GM13977 (cell line): ENCODE measurements around the gene NAP1L4.

ENCODE experiments used
- DNase-seq: peaks from one replicate; pipeline ENCODE4 v3.0.0; 2012; ENCODE audit warnings: low spot score
- in situ Hi-C: fragments of 300-500 bp; cut with MboI; formaldehyde crosslinking; loops from one replicate; pipeline ENCODE4 v1.12.0; 2022; ENCODE audit warnings: low sequenced_read_pairs, low pct_unique_long_range_greater_than_20kb, mixed read lengths, inconsistent platforms; ENCODE audit not compliant: unreplicated experiment
- TF ChIP-seq, protein P1 (sequence below): IDR thresholded peaks from 2 replicates; pipeline ENCODE4 v1.5.1; 2012; ENCODE audit warnings: mild to moderate bottlenecking, control low read depth; ENCODE audit not compliant: insufficient read depth; ENCODE audit errors: extremely low read depth, missing control alignments

Gene NAP1L4

DNA sequence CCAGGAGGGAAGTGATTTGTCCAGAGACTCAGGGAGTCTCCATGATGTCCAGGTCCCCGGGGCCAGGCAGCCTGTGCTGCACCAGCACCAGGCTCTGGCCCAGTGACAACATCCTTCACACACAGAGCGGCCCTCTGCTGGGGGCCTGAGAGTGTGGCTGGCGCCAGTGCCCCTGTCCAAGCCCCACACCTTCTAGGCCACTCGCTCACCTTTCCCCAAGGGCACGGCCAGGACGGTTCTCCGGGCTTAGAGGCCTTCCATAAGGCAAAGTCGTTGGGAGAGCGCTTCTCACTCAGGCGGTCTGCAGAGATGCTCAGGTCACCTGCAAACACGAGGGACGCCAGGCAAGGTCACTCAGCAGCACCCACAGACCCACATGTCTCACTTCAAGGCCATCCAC is 27.9 kb upstream of the NAP1L4 start:
- TF ChIP-seq, protein P1, sequence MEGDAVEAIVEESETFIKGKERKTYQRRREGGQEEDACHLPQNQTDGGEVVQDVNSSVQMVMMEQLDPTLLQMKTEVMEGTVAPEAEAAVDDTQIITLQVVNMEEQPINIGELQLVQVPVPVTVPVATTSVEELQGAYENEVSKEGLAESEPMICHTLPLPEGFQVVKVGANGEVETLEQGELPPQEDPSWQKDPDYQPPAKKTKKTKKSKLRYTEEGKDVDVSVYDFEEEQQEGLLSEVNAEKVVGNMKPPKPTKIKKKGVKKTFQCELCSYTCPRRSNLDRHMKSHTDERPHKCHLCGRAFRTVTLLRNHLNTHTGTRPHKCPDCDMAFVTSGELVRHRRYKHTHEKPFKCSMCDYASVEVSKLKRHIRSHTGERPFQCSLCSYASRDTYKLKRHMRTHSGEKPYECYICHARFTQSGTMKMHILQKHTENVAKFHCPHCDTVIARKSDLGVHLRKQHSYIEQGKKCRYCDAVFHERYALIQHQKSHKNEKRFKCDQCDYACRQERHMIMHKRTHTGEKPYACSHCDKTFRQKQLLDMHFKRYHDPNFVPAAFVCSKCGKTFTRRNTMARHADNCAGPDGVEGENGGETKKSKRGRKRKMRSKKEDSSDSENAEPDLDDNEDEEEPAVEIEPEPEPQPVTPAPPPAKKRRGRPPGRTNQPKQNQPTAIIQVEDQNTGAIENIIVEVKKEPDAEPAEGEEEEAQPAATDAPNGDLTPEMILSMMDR, result no peak
- in situ Hi-C loops, result no loop called here

DNA sequence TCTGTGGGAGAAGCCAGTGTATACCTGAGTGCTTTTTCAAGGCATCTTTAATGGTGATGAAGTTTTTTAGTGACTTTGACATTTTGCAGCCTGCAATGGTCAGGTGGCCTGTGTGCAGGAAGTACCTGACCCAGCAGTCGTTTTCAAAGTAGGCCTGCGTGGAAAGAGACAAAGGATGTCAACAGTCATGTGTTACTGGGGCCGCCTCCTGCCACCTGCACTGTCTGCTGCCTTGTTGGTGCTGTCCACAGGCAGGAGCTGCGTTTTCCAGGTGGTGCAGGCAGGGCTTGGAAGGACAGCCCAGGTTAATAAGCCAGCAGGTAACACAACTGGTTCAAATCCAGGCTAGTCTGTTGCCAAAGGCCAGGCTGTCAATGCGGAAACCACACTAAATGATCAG is 26.5 kb upstream of the NAP1L4 start:
- TF ChIP-seq, protein P1, result no peak
- DNase-seq, result no peak
- in situ Hi-C loops, result no loop called here

More for the DNA sequence above, 27.9 kb upstream of the NAP1L4 start:
- DNase-seq, result no peak

DNA sequence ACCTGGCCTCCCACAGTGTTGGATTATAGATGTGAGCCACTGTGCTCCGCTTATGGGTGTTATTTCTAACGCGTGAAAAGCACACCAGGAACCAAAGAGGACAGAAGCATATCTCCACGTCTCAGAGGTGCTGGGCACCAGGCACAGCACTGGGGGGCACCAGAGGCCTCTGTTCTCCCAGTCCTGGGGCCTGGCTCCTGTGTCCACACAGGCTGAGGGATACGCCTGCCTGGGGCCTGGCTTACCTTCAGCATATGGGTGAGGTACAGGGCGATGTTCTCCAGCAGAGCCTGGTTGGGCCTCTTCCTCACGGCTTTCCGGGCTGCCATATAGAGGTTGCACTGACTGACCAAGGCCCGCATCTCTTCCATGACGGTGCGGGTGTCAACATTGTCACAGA is 24.7 kb upstream of the NAP1L4 start:
- in situ Hi-C loops, result no loop called here
- no peak for DNase-seq
- TF ChIP-seq, protein P1, result no peak

DNA sequence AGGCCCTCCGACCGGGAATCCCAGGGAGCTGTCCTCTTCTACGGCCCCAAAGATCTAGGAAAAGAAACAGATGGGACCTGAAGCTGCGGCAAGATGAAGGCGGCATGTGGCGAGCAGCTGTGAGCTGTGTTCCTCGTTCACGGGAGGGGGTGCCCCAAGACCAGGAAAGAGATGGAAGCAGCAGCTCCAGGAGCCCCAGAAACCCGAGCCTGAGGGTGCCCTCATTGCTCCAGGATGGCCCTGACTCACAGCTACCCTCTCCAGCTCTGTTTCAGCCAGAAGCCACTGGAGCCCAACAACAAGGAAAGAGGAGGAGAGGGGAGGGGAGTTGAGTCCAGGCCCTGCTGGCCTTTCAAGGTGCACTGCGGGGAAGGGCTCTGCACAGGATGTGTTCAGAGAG is 23.7 kb upstream of the NAP1L4 start:
- DNase-seq, result no peak
- in situ Hi-C loops, result no loop called here

DNA sequence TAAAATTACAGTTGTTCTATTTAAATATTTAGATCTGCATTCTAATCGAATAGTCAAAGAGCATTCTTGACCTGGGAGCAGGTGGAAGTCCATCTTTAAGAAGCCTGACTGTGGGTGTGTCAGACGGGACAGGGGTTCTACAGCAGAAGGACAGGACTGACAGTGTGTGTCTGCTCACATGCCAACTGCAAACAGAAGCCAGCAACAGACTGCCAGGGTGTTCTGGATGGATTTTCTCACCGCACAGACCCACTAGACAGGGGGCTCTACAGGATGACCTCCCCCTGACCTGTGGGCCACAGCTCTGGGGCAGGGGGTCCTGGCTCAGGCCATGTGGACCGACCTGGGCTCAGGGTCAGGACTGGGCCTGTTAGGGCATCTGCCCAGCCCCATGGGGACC is 22.8 kb upstream of the NAP1L4 start:
- no peak for DNase-seq
- in situ Hi-C loops, result no loop called here
- TF ChIP-seq, protein P1, result no peak

More for the DNA sequence above, 23.7 kb upstream of the NAP1L4 start:
- TF ChIP-seq, protein P1, result no peak

DNA sequence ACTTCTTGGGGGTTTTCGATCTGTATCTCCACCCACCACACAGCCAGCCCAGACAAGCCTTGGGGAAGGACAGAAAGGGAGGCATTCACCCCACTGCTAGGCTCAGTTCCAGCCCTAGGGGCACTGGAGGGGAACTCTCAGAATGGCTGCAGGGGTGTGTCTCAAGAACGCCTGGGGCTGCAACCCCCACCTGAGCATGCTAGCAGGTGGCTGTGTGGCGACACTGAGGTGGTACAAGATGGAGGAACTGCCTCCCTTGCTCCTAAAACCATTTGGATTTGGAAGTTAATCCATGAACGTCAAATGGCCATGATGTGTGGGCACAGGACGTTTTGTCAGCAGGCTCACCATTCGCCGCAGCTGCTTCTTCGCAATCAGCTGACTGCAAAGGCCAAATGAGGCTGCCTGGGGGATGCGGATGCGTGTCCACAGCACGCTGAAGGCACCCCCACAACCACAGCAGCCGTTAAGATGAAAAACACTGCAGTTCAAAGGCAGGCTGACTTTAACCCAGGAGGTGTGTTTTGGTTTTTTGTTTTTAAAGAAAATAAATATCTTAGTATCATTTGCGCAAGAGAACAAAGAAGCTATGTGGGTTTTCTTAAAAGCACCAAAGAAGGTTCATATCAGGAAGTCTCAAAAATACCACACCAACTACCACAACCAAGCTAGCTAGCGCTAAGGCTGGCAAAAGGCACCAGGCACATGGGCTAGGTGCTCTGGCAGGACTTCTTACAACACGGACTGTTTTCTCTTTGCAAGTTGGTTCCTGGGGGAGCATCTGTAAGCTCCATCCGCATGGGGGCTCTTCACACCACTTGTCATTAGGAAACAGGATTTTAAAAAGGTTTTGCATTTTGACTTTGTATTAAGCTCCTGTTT is 22.2 kb upstream of the NAP1L4 start:
- TF ChIP-seq, protein P1, result no peak
- in situ Hi-C loops, result no loop called here
- peak; percentile 52 for DNase-seq
